SK-N-SH treated with all-trans-retinoic acid at 6 μM for 48 hours (cell line): ENCODE data around the gene KDF1.

Source experiments
- ATAC-seq: fragments of 200-7000 bp; cut with Tn5 transposase; 3 replicates; pipeline ENCODE4 v1.9.1; 2020; ENCODE audit warnings: mild to moderate bottlenecking, moderate library complexity
- ARNTL ChIP-seq: fragments of 450-650 bp; formaldehyde crosslinking; IDR thresholded peaks from 2 replicates; pipeline ENCODE4 v1.5.0; 2020; ENCODE audit warnings: low read depth, mild to moderate bottlenecking, moderate library complexity, borderline replicate concordance
- BACH2 ChIP-seq: fragments of 250-450 bp; sonication (Bioruptor Pico); IDR thresholded peaks from 2 replicates; pipeline ENCODE4 v1.9.0; 2021; ENCODE audit warnings: mild to moderate bottlenecking, borderline replicate concordance
- CSDC2 ChIP-seq: fragments of 250-450 bp; sonication (Bioruptor Pico); IDR thresholded peaks from 2 replicates; pipeline ENCODE4 v1.5.0; 2020; ENCODE audit warnings: mild to moderate bottlenecking, moderate library complexity
- GLIS3 ChIP-seq: fragments of 250-450 bp; sonication (Bioruptor Pico); IDR thresholded peaks from 2 replicates; pipeline ENCODE4 v1.5.0; 2020; ENCODE audit warnings: mild to moderate bottlenecking, moderate library complexity
- PPARA ChIP-seq: fragments of 250-450 bp; sonication (Bioruptor Pico); IDR thresholded peaks from 2 replicates; pipeline ENCODE4 v1.5.0; 2020; ENCODE audit warnings: mild to moderate bottlenecking, borderline replicate concordance
- TCF4 ChIP-seq: fragments of 250-450 bp; sonication (Bioruptor Pico); IDR thresholded peaks from 2 replicates; pipeline ENCODE4 v1.8.0; 2021; ENCODE audit warnings: mild to moderate bottlenecking, moderate library complexity, borderline replicate concordance
- ZFP30 ChIP-seq: fragments of 450-650 bp; formaldehyde crosslinking; IDR thresholded peaks from 2 replicates; pipeline ENCODE4 v1.5.0; 2022; ENCODE audit warnings: mild to moderate bottlenecking, moderate library complexity
- ZNF565 ChIP-seq: fragments of 450-650 bp; formaldehyde crosslinking; conservative IDR thresholded peaks from 2 replicates; pipeline ENCODE4 v1.5.0; 2020; ENCODE audit warnings: low read depth, mild to moderate bottlenecking, moderate library complexity
- ZNF70 ChIP-seq: fragments of 450-650 bp; formaldehyde crosslinking; IDR thresholded peaks from 2 replicates; pipeline ENCODE4 v1.5.0; 2020; ENCODE audit warnings: mild to moderate bottlenecking, moderate library complexity
- TF ChIP-seq, protein P1 (sequence below): fragments of 250-450 bp; sonication (Bioruptor Pico); IDR thresholded peaks from 2 replicates; pipeline ENCODE4 v1.8.0; 2020; ENCODE audit warnings: mild to moderate bottlenecking, moderate library complexity, borderline replicate concordance
- TF ChIP-seq, protein P2 (sequence below): fragments of 250-450 bp; sonication (Bioruptor Pico); IDR thresholded peaks from 2 replicates; pipeline ENCODE4 v1.5.1; 2020; ENCODE audit warnings: low read depth, mild to moderate bottlenecking, moderate library complexity
- TF ChIP-seq, protein P3 (sequence below): fragments of 250-450 bp; sonication (Bioruptor Pico); IDR thresholded peaks from 2 replicates; pipeline ENCODE4 v1.8.0; 2021; ENCODE audit warnings: low read depth, mild to moderate bottlenecking, moderate library complexity, borderline replicate concordance
- TF ChIP-seq, protein P4 (sequence below): fragments of 250-450 bp; sonication (Bioruptor Pico); IDR thresholded peaks from 2 replicates; pipeline ENCODE4 v1.5.0; 2020; ENCODE audit warnings: mild to moderate bottlenecking, moderate library complexity
- TF ChIP-seq, protein P5 (sequence below): fragments of 250-450 bp; sonication (Bioruptor Pico); IDR thresholded peaks from 2 replicates; pipeline ENCODE4 v1.5.1; 2021; ENCODE audit warnings: mild to moderate bottlenecking, moderate library complexity

The KDF1 gene

DNA sequence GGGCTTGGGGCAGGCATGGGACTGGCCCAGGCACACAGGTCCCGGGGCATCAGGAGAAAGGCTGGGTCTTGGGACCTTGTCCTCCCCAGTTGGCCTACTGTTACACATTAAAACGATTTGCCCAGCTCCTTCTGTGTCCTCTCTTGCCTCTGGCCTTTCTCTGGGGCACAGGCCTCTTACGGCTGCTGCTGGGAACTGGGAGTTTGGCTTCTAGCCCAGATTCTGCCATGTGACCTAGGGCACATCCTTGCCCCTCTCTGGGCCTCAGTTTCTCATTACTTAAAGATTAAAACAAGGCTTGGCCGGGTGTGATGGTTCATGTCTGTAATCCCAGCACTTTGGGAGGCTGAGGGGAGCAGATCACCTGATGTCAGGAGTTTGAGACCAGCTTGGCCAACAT lies 14.0 kb downstream of the KDF1 start (continued):
- TF ChIP-seq, protein P1, sequence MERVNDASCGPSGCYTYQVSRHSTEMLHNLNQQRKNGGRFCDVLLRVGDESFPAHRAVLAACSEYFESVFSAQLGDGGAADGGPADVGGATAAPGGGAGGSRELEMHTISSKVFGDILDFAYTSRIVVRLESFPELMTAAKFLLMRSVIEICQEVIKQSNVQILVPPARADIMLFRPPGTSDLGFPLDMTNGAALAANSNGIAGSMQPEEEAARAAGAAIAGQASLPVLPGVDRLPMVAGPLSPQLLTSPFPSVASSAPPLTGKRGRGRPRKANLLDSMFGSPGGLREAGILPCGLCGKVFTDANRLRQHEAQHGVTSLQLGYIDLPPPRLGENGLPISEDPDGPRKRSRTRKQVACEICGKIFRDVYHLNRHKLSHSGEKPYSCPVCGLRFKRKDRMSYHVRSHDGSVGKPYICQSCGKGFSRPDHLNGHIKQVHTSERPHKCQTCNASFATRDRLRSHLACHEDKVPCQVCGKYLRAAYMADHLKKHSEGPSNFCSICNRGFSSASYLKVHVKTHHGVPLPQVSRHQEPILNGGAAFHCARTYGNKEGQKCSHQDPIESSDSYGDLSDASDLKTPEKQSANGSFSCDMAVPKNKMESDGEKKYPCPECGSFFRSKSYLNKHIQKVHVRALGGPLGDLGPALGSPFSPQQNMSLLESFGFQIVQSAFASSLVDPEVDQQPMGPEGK: no peak
- TF ChIP-seq TCF4 (CRISPR knock-in tag): no peak
- TF ChIP-seq, protein P2, sequence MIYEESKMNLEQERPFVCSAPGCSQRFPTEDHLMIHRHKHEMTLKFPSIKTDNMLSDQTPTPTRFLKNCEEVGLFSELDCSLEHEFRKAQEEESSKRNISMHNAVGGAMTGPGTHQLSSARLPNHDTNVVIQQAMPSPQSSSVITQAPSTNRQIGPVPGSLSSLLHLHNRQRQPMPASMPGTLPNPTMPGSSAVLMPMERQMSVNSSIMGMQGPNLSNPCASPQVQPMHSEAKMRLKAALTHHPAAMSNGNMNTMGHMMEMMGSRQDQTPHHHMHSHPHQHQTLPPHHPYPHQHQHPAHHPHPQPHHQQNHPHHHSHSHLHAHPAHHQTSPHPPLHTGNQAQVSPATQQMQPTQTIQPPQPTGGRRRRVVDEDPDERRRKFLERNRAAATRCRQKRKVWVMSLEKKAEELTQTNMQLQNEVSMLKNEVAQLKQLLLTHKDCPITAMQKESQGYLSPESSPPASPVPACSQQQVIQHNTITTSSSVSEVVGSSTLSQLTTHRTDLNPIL (CRISPR knock-in tag): no peak
- TF ChIP-seq GLIS3 (CRISPR knock-in tag): no peak
- TF ChIP-seq, all 23 proteins: peak for 0

DNA sequence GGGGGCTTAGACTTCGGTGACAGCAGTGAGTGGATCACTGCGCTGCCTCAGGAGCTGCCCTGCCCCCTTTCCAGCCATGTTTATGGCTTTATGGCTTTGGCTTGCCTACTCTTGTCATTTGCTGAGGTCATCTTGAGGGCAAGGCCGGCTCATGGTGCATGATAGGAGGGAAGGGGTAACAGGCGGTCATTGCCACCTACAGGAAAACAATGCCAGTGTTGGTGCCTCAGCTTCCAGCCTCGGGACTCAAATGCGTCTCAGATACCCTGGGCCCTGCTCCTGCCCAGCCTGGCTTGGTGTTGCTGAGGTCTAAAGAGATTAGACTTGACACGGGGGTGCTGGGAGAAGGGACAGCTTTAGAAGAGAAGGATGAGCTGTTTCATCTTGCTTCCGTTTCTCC lies 14.5 kb downstream of the KDF1 start:
- no peak for ATAC-seq
- TF ChIP-seq, protein P3, sequence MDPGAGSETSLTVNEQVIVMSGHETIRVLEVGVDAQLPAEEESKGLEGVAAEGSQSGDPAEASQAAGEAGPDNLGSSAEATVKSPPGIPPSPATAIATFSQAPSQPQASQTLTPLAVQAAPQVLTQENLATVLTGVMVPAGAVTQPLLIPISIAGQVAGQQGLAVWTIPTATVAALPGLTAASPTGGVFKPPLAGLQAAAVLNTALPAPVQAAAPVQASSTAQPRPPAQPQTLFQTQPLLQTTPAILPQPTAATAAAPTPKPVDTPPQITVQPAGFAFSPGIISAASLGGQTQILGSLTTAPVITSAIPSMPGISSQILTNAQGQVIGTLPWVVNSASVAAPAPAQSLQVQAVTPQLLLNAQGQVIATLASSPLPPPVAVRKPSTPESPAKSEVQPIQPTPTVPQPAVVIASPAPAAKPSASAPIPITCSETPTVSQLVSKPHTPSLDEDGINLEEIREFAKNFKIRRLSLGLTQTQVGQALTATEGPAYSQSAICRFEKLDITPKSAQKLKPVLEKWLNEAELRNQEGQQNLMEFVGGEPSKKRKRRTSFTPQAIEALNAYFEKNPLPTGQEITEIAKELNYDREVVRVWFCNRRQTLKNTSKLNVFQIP (CRISPR knock-in tag): no peak
- TF ChIP-seq ARNTL (CRISPR knock-in tag) (no peak), CSDC2 (CRISPR knock-in tag) (no peak), ZNF565 (CRISPR knock-in tag) (no peak), BACH2 (CRISPR knock-in tag) (no peak), ZNF70 (CRISPR knock-in tag) (no peak), PPARA (no peak), ZFP30 (no peak)
- TF ChIP-seq, protein P1: no peak
- TF ChIP-seq, protein P2 (CRISPR knock-in tag): no peak
- TF ChIP-seq, protein P4, sequence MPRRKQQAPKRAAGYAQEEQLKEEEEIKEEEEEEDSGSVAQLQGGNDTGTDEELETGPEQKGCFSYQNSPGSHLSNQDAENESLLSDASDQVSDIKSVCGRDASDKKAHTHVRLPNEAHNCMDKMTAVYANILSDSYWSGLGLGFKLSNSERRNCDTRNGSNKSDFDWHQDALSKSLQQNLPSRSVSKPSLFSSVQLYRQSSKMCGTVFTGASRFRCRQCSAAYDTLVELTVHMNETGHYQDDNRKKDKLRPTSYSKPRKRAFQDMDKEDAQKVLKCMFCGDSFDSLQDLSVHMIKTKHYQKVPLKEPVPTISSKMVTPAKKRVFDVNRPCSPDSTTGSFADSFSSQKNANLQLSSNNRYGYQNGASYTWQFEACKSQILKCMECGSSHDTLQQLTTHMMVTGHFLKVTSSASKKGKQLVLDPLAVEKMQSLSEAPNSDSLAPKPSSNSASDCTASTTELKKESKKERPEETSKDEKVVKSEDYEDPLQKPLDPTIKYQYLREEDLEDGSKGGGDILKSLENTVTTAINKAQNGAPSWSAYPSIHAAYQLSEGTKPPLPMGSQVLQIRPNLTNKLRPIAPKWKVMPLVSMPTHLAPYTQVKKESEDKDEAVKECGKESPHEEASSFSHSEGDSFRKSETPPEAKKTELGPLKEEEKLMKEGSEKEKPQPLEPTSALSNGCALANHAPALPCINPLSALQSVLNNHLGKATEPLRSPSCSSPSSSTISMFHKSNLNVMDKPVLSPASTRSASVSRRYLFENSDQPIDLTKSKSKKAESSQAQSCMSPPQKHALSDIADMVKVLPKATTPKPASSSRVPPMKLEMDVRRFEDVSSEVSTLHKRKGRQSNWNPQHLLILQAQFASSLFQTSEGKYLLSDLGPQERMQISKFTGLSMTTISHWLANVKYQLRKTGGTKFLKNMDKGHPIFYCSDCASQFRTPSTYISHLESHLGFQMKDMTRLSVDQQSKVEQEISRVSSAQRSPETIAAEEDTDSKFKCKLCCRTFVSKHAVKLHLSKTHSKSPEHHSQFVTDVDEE: no peak
- TF ChIP-seq, all 23 proteins: peak for 0

DNA sequence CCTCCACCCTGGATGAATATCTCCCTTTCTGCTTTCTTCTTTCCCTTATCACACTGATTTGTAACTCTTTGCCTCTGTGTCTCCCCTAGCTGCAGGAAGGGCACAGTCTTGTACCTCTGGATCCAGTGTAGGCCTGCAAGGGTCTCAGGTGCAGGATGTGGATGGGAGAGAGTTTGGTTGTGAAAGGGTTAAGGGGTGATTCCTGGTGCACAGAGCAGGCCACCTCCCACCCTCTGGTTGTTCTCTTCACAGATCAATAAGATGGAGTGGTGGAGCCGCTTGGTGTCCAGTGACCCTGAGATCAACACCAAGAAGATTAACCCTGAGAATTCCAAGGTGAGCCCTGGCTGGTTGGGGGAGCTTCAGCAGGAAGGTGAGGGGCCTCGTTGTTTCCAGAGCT lies 15.1 kb downstream of the KDF1 start:
- ATAC-seq: no peak
- TF ChIP-seq ARNTL (CRISPR knock-in tag): no peak
- TF ChIP-seq, protein P2 (CRISPR knock-in tag): no peak
- TF ChIP-seq, protein P5, sequence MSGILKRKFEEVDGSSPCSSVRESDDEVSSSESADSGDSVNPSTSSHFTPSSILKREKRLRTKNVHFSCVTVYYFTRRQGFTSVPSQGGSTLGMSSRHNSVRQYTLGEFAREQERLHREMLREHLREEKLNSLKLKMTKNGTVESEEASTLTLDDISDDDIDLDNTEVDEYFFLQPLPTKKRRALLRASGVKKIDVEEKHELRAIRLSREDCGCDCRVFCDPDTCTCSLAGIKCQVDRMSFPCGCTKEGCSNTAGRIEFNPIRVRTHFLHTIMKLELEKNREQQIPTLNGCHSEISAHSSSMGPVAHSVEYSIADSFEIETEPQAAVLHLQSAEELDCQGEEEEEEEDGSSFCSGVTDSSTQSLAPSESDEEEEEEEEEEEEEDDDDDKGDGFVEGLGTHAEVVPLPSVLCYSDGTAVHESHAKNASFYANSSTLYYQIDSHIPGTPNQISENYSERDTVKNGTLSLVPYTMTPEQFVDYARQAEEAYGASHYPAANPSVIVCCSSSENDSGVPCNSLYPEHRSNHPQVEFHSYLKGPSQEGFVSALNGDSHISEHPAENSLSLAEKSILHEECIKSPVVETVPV (CRISPR knock-in tag): no peak
